ENCODE data around the gene DOCK3.

DNA sequence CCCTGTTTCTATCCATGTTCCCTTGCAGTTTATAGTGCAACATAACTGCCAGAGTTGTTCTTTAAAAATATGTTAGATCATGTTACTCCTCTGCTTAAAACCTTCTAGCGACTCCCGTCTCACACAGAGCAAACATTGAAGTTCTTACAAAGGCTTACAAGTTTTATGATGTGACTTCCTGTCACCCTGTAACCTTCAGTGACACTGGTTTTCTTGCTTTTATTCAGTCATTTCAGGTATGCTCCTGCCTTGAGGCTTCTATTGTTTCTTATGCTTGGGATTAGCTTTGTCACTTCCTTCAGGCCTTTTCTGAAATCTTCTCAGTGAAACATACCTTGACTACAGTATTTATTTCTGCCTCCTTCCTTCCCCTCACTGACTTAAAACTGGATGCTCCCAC is 252.1 kb downstream of the DOCK3 start:
- TF ChIP-seq, protein P1, sequence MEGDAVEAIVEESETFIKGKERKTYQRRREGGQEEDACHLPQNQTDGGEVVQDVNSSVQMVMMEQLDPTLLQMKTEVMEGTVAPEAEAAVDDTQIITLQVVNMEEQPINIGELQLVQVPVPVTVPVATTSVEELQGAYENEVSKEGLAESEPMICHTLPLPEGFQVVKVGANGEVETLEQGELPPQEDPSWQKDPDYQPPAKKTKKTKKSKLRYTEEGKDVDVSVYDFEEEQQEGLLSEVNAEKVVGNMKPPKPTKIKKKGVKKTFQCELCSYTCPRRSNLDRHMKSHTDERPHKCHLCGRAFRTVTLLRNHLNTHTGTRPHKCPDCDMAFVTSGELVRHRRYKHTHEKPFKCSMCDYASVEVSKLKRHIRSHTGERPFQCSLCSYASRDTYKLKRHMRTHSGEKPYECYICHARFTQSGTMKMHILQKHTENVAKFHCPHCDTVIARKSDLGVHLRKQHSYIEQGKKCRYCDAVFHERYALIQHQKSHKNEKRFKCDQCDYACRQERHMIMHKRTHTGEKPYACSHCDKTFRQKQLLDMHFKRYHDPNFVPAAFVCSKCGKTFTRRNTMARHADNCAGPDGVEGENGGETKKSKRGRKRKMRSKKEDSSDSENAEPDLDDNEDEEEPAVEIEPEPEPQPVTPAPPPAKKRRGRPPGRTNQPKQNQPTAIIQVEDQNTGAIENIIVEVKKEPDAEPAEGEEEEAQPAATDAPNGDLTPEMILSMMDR (IDR thresholded peaks at IDR 0.05): no peak
- TF ChIP-seq POLR2AphosphoS5 (IDR thresholded peaks at IDR 0.05): no peak

Data from gastroesophageal sphincter (tissue), 3 donors.